GM15510 (cell line): ENCODE data around the gene AMMECR1L.

ENCODE experiments used
- POLR2A ChIP-seq: IDR thresholded peaks from 3 replicates; pipeline ENCODE4 v1.6.1; 2011; ENCODE audit warnings: borderline replicate concordance; ENCODE audit not compliant: insufficient read length; ENCODE audit errors: extremely low read depth

Gene AMMECR1L

GRCh38 chr2:127893033-127893432 lies 7.3 kb upstream of the AMMECR1L start:
- TF ChIP-seq POLR2A = no peak

GRCh38 chr2:127891811-127892210 lies 6.1 kb upstream of the AMMECR1L start:
- TF ChIP-seq POLR2A = no peak

GRCh38 chr2:127888772-127889171 lies 3.0 kb upstream of the AMMECR1L start:
- no peak for TF ChIP-seq POLR2A

GRCh38 chr2:127887776-127888130 lies 2.0 kb upstream of the AMMECR1L start:
- TF ChIP-seq POLR2A = no peak

GRCh38 chr2:127887082-127887775 lies 1.5 kb upstream of the AMMECR1L start:
- no peak for TF ChIP-seq POLR2A

GRCh38 chr2:127884436-127884835 lies 1.3 kb downstream of the AMMECR1L start:
- TF ChIP-seq POLR2A = no peak

GRCh38 chr2:127879899-127880298 lies 5.9 kb downstream of the AMMECR1L start:
- no peak for TF ChIP-seq POLR2A

GRCh38 chr2:127877626-127878025 lies 8.1 kb downstream of the AMMECR1L start:
- TF ChIP-seq POLR2A = no peak

GRCh38 chr2:127877136-127877535 lies 8.6 kb downstream of the AMMECR1L start:
- TF ChIP-seq POLR2A = no peak

GRCh38 chr2:127874378-127875269 lies 11.1 kb downstream of the AMMECR1L start:
- TF ChIP-seq POLR2A = no peak

- TF ChIP-seq POLR2A = no peak
Measured at GRCh38 chr2:127873707-127874303, 12.0 kb downstream of the AMMECR1L start.

- no peak for TF ChIP-seq POLR2A
Measured at GRCh38 chr2:127872354-127872753, 13.4 kb downstream of the AMMECR1L start.

- no peak for TF ChIP-seq POLR2A
Measured at GRCh38 chr2:127865926-127866325, 19.8 kb downstream of the AMMECR1L start.

GRCh38 chr2:127864877-127865276 lies 20.9 kb downstream of the AMMECR1L start:
- TF ChIP-seq POLR2A = no peak

- no peak for TF ChIP-seq POLR2A
Measured at GRCh38 chr2:127862228-127862627, 23.5 kb downstream of the AMMECR1L start.

- no peak for TF ChIP-seq POLR2A
Measured at GRCh38 chr2:127860130-127860529, 25.6 kb downstream of the AMMECR1L start.

GRCh38 chr2:127859712-127860085 lies 26.1 kb downstream of the AMMECR1L start:
- no peak for TF ChIP-seq POLR2A
